NCI-H187 (cell line): ENCODE measurements around the gene FAM149B1.
"Not testable (repeated sequence)": the region's sequence is repeated elsewhere in the genome, so short reads cannot be mapped to it uniquely, and the experiment has no call there.

Experiments used
- DNase-seq, 2 experiments: peaks; one replicate each; lab custom pipeline; 2025; lab: John Stamatoyannopoulos, UW

FAM149B1 gene

GRCh38 chr10:73233883-73234282 is 66.0 kb downstream of the FAM149B1 start:
- no peak for DNase-seq

DNA sequence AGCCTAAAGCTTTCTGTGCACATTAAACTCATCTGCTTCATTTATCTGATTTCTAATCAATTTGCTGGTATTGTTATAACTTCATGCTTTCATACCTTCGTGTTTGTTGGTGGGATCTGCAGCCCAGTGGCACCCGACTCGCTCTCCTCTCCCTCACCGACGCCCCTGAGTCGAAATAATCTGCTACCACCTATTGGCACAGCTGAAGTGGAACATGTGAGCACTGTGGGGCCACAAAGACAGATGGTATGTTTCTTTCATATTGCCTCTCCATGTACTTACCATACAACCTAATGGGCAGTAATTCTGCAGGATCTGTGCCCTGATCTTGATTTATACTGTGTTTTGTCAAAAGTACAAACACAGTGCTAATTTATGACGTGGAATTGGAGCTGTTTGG is 66.8 kb downstream of the FAM149B1 start:
- DNase-seq: no peak

GRCh38 chr10:73238990-73239566 is 71.2 kb downstream of the FAM149B1 start:
- no peak for DNase-seq

DNA sequence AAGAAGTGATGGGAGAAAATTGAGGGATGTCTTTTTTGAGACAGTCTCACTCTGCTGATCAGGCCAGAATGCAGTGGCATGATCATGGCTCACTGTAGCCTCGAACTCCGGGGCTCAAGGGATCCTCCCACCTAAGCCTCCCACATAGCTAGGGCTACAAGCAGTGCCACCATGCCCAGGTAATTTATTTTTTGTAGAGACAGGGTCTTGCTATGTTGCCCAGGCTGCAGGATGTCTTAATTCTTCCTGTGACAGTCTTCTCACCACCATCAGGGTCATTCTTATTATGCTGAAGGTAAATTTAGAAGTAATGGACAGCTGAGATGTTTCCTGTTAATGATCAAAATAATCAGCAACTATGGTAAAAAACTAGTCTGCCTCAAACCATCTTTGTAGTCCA is 72.0 kb downstream of the FAM149B1 start:
- DNase-seq: no peak

DNA sequence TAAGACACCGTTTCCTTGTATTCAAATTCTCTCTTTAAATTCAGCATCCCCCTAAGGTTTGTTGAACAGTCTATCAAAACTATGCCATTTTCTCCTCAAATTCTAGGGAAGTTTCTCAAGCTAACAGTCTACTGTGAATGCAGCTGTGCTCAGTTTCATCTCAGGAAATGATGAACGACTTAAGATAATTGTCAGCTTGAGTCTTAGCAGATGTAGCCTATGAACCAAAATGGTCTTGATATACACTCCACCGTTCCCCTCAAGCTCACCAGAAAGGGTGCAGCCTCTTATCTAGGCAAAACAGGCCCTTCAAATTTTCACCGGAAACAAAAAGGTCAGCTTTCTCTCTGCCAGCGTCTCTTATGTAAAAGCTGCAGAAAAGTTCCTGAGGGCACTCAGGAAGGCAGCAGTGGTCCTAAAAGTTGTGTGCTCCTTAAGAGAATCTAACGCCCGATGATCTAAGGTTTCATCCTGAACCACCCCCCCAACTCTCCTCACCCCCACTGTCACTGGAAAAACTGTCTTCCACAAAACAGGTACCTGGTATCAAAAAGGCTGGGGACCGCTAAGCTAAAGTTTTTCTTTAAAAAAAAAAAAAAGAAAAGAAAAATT is 77.1 kb downstream of the FAM149B1 start:
- no peak for DNase-seq

DNA sequence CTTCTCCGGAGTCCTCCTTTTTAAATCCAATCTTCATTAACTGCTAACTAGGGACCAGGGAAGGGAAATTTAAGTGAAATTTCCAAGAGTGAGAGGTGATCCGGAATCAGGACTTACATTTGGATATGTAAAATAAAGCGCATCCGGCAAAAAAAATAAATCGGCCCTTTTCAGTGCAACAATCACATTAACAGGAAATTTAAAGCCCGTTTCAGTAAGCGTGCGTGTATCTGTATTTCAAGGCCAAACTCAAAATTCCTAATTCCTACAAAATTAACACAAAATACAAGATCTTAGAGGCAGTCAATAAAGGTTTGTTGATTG is 78.4 kb downstream of the FAM149B1 start:
- no peak for DNase-seq

- DNase-seq: peak; percentile 52 to 81
Observed at GRCh38 chr10:73246646-73247508, 79.0 kb downstream of the FAM149B1 start, which contains the start of gene DNAJC9. TSS of gene DNAJC9 (minus strand) at chr10:73247255. CDS start at chr10:73247189, 66 bp downstream.

- DNase-seq: no peak
Observed at GRCh38 chr10:73247509-73248258, 79.8 kb downstream of the FAM149B1 start.

DNA sequence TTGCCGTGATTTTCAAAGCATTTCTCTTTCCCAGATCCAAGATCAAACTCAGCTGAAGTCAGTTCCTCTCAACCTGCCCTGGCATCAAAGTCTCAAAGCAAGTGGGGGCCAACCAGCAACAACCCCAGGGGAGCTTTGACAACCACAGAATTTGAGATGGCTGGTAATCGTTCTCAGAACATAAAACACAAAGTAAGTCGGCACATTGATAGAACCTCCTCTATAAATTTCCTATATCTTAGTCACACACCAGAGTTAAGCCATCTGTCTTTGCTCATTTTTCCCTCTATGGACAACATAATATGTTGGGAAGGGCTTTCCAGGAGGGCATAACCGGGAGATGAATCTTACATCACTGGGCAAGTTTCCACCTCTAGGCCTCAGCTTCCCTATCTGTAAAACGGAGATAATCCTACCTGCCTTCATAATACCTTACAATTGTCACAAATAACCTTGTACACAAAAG is 80.4 kb downstream of the FAM149B1 start:
- DNase-seq: no peak

DNA sequence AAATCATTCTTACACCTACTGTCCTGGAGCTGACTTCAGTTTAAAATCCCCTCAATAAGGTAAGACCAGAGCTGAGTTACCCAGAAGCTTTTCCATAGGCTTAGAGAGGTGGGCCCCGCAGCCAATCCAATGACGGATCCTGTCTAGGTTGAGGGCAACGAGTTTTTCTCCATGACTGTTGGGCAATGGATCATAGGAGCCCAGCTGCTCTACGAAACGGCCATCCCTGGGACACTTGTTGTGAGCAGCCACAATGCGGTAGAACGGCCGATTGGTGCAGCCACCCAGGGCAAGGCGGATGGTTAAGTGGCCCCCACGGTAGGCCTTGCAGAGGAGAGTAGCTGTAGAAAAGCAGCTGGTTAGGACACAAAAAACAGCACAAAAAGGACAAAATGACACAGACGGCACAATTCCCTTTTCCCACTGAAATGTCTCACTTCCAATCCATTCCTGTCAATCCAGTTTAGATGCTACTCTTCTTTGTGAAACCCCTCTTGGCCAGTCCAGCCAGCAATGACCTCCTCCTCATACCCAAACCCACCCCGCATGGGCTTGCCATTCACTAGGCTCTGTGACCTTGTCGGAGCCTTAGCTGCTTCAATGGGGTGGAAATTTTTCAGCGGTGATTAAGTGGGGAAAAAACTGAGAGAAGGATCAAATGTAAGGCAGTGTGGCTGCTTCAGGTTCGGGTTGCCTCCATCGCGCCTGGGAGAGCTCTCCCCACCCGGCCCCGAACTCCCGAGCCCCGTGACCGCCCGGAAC is 83.9 kb downstream of the FAM149B1 start:
- no peak for DNase-seq

DNA sequence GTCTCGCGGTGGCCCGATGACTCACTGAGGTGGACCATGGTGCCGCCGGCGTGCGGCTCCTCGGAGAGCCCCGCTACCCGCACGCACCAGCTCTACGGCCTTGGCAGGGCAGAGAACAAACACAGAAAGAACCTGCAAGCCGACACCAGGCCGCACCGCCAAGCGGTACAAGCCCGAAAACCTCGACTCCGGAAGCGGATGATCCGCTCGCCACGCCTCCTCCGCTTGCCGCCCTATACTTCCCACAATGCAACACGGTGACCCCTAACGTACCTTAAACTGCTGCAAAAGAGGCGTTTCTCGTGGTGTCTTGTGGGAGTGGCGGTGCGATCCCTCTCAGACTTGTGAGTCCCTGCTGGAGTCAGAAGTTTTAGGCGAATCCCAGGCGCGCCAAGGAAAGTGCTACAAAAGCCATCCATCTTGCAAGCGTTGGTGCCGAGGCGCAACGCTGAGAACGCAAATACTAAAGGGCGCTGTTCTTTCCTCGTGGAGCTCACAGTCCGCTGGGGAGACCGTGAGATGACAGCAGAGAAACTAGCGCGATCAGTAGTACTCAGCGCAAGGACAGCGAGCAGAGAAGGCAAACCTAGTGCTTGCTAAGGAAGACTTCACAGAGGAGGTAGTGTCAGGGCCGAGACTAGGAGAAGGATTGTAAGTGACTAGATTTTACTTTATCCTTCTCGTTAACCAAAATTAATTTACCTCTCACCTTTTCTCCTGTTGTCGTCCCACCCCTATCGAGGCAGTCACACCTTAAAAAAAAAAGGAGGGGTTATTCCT is 84.7 kb downstream of the FAM149B1 start, which contains the start of gene MRPS16:
Gene MRPS16, minus strand, starts transcription at position 200 of the 780 bp plus-strand sequence. Its CDS starts 162 bp downstream, at position 38.
- DNase-seq: peak; percentile 64 to 70

- no peak for DNase-seq
Observed at GRCh38 chr10:73253225-73253555, 85.3 kb downstream of the FAM149B1 start.

DNA sequence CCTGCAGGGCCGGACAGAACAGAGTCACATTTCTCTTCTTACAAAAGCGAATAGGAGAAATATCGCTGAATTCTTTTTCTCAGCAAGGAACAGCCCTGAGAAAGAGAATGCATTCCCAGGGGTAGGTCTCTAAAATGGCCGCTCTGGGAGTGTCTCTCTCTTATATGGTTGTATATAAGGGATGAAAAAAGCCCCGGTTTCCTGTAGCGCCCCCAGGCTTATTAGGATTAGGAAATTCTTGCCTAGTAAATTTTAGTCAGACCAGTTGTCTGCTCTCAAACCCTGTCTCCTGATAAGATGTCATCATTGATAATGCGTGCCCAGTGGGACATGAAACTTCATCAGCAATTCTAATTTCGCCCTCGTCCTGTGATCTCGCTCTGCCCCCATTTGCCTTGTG is 90.7 kb downstream of the FAM149B1 start:
- not testable (repeated sequence) for DNase-seq

GRCh38 chr10:73261362-73261995 is 93.6 kb downstream of the FAM149B1 start:
- DNase-seq: no peak

GRCh38 chr10:73262105-73262730 is 94.3 kb downstream of the FAM149B1 start:
- DNase-seq: no peak

GRCh38 chr10:73262880-73263555 is 95.1 kb downstream of the FAM149B1 start:
- no peak for DNase-seq

GRCh38 chr10:73263693-73264347 is 95.9 kb downstream of the FAM149B1 start:
- DNase-seq: no peak

GRCh38 chr10:73264423-73264822 is 96.5 kb downstream of the FAM149B1 start:
- no peak for DNase-seq

DNA sequence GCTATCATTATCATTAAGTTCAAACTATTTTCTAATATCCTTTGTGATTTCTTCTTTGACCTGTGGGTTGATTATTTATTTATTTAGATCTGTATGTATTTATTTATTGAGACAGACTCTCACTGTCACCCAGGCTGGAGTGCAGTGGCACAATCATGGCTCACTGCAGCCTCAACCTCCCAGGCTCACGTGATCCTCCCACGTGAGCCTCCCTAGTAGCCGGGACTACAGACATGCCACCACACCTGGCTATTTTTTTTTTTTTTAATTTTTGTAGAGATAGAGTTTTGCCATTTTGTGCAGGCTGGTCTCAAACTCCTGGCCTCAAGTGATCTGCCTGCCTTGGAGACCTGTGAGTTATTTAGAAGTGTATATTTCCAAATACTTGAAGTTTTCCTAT is 113.2 kb downstream of the FAM149B1 start:
- DNase-seq: no peak
